Midbrain (tissue), 1 donor: Measurements from ENCODE around the gene GNB1.

ENCODE experiments used
- DNase-seq: peaks from one replicate; lab custom pipeline; 2025; lab: John Stamatoyannopoulos, UW

The GNB1 gene

GRCh38 chr1:1910651-1911331, 19.9 kb upstream of the GNB1 start:
- no peak for DNase-seq

GRCh38 chr1:1910033-1910465, 19.2 kb upstream of the GNB1 start:
- no peak for DNase-seq

GRCh38 chr1:1908506-1908791, 17.6 kb upstream of the GNB1 start:
- no peak for DNase-seq

- DNase-seq = no peak
Observed at GRCh38 chr1:1907098-1907736, 16.3 kb upstream of the GNB1 start.

GRCh38 chr1:1906185-1907097, 15.6 kb upstream of the GNB1 start:
- peak; percentile 89 for DNase-seq

- DNase-seq = no peak
Observed at GRCh38 chr1:1903224-1903623, 12.3 kb upstream of the GNB1 start.

GRCh38 chr1:1901641-1902294, 10.9 kb upstream of the GNB1 start:
- DNase-seq = no peak

- no peak for DNase-seq
Observed at GRCh38 chr1:1900883-1901640, 10.2 kb upstream of the GNB1 start.

- DNase-seq = no peak
Observed at GRCh38 chr1:1899967-1900327, 9.1 kb upstream of the GNB1 start.

- DNase-seq = no peak
Observed at GRCh38 chr1:1899266-1899966, 8.5 kb upstream of the GNB1 start.

- no peak for DNase-seq
Observed at GRCh38 chr1:1898246-1898933, 7.5 kb upstream of the GNB1 start.

- DNase-seq = no peak
Observed at GRCh38 chr1:1895456-1896336, 4.8 kb upstream of the GNB1 start.

GRCh38 chr1:1895060-1895418, 4.2 kb upstream of the GNB1 start:
- no peak for DNase-seq

GRCh38 chr1:1894354-1895059, 3.6 kb upstream of the GNB1 start:
- DNase-seq = no peak

GRCh38 chr1:1893997-1894353, 3.1 kb upstream of the GNB1 start:
- DNase-seq = no peak

GRCh38 chr1:1893291-1893985, 2.6 kb upstream of the GNB1 start:
- no peak for DNase-seq

- DNase-seq = no peak
Observed at GRCh38 chr1:1892763-1893120, 1.9 kb upstream of the GNB1 start.

GRCh38 chr1:1892079-1892762, 1.3 kb upstream of the GNB1 start:
- DNase-seq = no peak
